GM19035 (cell line): ENCODE measurements around the gene DISP3.

Experiments
- ATAC-seq: cut with Tn5 transposase; IDR thresholded peaks from one replicate; pipeline ENCODE4 v1.9.1; 2021; ENCODE audit not compliant: unreplicated experiment

The DISP3 gene

DNA sequence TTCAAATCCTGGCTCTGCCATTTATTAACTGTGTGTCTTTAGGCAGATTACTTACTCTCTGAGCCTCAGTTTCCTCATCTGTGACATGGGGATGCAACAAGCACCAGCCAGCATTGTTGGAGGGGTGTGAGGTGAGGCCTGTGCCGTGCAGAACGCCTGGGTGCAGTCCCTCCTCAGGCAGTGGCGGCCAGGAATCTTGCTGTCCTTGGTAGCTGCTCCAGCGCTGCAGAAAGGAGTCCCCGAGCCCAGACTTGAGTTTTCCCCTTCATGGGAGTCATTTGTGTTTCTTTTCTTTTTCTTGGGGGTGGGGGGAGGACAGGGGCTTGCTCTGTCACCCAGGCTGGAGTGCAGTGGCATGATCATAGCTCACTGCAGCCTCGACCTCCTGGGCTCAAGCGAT lies 46.6 kb downstream of the DISP3 start:
- ATAC-seq = no peak

DNA sequence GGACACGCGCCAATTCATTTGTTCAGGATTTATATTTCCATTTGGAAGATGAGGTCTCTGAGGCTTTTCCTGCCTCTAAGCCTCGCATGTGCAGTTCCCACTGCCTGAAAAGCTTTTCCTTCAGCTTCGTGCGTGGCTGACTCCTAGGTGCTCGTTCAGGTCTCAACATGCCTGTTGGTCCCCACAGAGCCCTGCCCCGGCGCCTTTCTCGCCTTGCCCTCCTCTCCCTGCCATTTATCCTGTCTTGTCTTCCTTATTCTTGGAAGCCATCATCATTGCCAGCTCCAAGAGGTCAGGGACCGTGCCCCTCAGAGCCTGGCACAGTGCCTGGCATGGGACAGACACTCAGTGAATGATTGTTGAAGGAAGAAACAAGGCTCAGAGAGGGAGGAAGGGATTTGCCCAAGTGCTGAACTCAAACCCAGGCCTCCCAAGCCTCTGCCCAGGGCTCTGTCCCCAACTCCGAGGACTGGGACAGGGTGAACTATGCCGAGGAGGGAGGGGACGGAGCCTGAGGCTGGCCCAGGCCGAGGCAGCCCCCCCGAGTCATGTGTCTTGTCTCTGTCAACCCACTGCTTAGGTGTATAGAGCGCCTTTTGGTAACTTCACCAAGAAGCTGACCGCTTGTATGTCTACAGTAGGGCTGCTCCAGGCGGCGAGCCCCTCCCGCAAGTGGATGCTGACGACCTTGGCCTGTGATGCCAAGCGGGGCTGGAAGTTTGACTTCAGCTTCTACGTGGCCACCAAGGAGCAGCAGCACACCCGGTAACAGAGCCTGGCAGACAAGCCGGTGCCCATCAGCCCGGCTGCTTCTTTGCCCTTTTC lies 47.3 kb downstream of the DISP3 start:
- ATAC-seq = no peak

GRCh38 chr1:11527541-11528452 lies 48.8 kb downstream of the DISP3 start:
- ATAC-seq = no peak

DNA sequence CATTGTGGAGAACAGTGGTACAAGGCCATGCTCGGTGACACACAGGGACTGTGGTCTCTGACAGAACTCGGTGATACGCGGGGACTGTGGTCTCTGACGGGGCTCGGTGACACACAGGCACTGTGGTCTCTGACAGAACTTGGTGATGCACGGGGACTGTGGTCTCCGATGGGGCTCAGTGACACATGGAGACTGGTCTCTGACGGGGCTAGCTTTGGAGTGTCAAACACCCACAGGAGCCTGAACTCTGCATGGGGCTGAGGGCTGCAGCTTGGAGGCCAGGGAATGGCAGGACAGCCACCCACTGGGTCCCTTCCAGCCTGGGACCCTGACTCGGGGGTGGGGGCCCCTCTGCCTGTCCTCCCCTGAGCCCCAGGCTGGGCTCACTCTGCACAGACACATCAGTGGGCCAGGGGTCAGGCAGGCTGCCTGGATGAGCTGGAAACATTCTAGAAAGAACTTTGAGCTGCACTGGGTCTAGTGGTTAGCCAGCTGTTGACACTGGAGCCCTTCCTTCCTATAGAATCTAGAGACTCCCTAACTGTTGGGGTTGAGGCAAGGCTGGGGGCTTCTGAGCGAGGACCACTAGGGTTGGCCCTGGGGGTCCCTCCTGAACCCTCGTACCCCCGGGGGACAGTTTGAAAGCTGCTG lies 49.8 kb downstream of the DISP3 start:
- ATAC-seq = no peak

DNA sequence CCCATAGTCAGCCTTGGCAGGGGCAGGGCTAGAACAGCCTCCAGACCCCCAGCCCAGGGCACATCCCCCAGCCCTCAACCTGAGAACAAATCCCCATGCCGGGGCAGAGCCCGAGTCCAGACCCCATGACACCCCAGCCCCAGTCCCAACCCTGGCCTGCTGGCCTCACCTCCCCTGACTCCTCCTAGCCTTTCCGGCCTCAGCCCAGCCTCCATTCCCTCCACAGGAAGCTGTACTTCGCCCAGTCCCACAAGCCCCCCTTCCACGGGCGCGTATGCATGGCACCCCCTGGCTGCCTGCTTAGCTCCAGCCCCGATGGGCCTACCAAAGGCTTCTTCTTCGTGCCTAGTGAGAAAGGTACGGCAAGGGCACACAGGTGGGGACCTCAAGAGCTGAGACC lies 50.4 kb downstream of the DISP3 start:
- ATAC-seq = no peak

GRCh38 chr1:11529763-11530730 lies 51.1 kb downstream of the DISP3 start:
- no peak for ATAC-seq

- ATAC-seq = no peak
Observed at GRCh38 chr1:11530731-11531311, 51.9 kb downstream of the DISP3 start.

DNA sequence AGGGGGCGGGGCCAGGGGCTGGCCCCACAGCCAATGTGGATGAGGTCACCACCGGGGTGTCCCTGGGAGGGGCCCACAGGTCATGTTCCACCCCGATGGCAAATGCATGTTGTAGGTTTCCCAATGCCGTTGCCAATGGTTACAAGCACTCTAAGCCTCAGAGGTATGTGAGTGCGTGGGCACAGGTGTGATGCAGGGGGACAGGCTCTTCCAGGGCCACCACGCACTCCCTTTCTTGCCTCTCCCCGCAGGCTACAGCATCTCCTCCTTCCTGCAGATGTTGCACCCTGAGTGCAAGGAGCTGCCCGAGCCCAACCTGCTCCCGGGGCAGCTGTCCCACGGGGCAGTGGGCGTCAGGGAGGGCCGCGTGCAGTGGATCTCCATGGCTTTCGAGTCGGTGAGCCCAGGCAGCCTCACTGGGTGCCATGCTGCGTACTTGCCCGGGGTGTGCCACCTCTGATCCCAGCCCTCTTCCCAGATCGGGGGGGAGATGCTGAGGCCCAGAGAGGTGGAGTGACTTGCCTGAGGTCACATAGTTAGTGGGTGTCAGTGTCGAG lies 52.4 kb downstream of the DISP3 start:
- ATAC-seq = no peak

GRCh38 chr1:11531943-11532342 lies 53.0 kb downstream of the DISP3 start:
- no peak for ATAC-seq

GRCh38 chr1:11533790-11534787 lies 55.1 kb downstream of the DISP3 start:
- no peak for ATAC-seq

DNA sequence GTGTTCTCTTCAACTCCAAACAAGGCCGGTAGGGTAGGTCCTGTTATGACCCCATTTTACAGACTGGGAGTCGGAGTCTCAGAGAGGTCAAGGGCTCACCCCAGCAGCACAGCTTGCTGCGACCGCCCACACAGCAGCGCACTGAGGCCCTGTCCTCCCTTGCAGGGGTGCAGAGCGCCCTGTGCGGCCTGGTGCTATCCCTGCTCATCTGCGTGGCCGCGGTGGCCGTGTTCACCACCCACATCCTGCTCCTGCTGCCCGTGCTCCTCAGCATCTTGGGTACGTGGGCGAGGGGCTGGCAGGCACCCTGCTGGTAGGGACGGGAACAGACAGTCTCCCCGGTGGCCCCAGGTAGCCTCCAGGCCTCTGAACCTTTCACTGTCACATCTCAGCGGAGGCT lies 55.9 kb downstream of the DISP3 start:
- no peak for ATAC-seq

GRCh38 chr1:11535316-11535715 lies 56.4 kb downstream of the DISP3 start:
- ATAC-seq = no peak

DNA sequence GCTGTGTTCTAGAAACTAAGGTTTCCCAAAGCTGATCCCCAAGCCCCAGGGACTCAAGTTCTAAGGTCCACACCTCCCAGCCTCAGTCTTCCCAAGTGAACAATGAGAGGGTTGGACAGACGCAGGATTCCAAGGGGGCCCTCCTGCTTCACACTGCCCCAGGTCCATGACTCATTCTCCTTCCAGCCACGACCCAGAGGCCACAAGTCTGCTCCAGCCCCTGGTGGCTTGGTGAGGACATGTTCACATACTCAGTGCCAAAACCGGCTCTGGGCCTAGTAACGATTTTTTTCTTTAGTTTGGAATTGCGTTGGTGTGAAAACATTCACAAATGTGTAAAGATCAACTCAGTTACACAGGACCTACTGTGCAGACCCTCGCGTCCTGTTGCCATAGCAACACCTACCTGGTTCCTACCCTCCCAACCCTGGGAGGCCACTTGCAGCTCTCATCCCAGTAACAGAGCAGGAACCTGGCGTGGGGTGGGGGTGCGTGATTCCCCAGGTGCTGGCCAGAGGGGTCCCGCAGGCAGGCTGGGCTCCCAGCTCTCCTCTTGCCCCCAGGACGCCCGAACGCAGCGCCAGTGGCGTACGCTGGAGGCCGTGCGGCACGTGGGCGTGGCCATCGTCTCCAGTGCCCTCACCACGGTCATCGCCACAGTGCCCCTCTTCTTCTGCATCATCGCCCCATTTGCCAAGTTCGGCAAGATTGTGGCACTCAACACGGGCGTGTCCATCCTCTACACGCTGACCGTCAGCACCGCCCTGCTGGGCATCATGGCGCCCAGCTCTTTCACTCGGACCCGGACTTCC lies 57.0 kb downstream of the DISP3 start:
- ATAC-seq = no peak

- ATAC-seq = no peak
Observed at GRCh38 chr1:11536573-11537379, 57.8 kb downstream of the DISP3 start.

DNA sequence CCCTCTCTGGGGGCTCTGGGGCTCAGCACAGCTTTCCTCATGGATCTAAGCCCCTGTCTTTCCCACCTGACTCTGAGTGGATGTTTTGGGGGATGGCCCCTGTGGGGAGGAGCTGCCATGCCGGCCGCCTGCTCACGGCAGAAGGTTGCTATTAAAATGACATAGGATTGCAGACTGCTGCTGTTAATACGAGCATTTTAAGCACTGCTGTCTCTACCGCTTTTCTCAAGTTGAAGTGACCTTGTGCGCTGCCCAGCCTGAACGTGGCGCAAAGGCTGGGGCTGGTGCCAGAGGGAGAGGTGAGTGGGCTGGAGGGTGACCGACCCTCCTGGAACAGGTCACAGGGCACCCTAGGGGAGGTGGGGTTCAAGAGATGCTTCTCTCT lies 58.4 kb downstream of the DISP3 start:
- no peak for ATAC-seq

GRCh38 chr1:11537854-11538591 lies 59.1 kb downstream of the DISP3 start:
- no peak for ATAC-seq
